Activated naive CD4-positive, alpha-beta T cell treated with anti-CD3 and anti-CD28 coated beads, Interleukin-2, amount 10 ng/mL, durations not matched to agents 5 hours and 36 hours (primary cell): ENCODE measurements around the gene CXorf65. TPM values are rescaled to one million over a fixed set of nuclear protein-coding genes. Genes with fewer than 3 reads are reported as not detected.

ENCODE experiments used
- total RNA-seq, 2 experiments: library from RNA; stranded (reverse); gene quantifications; one replicate each; pipeline ENCODE4 v1.2.3, GENCODE V29; 2021

Gene CXorf65
- total RNA-seq, result 10 to 100 TPM; 33.1 to 37.7 TPM

GRCh38 chrX:71106427-71106826, at the start of gene CXorf65:
CXorf65 (minus strand) TSS chrX:71106740; CDS start chrX:71106556, 184 bp downstream.

GRCh38 chrX:71144651-71145050, 38.1 kb upstream of the CXorf65 start, which contains the start of gene NLGN3:
NLGN3 (plus strand) TSS chrX:71144841; CDS start chrX:71147750, 2,909 bp downstream.

GRCh38 chrX:71118032-71118984, 11.8 kb upstream of the CXorf65 start, which contains the start of gene MED12:
MED12 (plus strand) TSS chrX:71118596; CDS start chrX:71118755, 159 bp downstream.

DNA sequence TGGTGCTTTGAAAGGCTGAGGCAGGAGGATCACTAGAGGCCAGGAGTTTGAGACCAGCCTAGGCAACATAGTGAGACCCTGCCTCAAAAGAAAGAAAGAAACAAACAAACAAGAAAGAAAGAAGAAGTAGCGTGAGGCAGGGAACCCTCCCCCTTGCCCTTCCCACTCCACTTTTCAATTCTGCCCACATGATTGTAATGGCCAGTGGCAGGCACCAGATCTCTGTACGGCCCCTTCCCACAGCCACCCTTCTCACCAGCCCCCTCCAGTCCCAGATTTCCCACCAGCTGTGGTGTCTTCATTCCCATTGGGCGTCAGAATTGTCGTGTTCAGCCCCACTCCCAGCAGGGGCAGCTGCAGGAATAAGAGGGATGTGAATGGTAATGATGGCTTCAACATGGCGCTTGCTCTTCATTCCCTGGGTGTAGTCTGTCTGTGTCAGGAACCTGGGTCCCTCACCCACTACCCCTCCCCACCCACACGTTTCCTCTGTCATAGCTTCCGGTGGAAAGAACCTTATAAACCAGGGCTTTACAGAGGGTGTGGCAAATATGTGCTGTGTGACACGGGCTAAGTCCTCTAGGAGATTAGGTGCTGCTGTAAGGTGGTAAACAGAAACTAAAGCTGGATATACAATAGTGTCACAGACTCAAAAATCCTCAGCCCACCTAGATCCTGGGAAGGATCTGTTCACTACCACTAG, 4.8 kb upstream of the CXorf65 start, which contains the start of gene IL2RG:
IL2RG (minus strand) TSS at position 437 of the 703 bp plus-strand sequence; CDS start at position 399, 38 bp downstream.

DNA sequence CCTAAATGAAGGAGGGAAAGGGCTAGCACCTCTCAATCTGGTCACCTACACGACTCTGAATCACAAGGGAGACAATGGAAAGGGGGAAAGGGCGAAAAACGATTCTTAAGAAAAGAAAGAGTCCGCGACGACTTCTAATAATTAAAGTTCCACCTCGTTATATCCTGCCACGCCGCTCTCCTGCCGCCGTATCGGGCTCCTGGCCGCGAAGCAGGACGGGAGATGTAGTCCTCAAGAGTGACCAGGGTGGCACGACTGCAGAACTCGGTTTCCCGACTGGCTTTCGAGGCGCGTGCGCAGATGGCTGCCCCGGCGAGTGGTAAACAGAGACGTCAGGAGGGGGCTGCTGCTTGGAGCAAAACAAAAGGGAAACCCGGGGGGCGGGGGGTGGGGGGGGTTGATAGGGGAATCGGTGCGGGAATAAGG, 11.0 kb downstream of the CXorf65 start, which contains the start of gene FOXO4:
FOXO4 (plus strand) TSS at position 297 of the 426 bp plus-strand sequence. CDS start 678 bp downstream, outside the sequence.

DNA sequence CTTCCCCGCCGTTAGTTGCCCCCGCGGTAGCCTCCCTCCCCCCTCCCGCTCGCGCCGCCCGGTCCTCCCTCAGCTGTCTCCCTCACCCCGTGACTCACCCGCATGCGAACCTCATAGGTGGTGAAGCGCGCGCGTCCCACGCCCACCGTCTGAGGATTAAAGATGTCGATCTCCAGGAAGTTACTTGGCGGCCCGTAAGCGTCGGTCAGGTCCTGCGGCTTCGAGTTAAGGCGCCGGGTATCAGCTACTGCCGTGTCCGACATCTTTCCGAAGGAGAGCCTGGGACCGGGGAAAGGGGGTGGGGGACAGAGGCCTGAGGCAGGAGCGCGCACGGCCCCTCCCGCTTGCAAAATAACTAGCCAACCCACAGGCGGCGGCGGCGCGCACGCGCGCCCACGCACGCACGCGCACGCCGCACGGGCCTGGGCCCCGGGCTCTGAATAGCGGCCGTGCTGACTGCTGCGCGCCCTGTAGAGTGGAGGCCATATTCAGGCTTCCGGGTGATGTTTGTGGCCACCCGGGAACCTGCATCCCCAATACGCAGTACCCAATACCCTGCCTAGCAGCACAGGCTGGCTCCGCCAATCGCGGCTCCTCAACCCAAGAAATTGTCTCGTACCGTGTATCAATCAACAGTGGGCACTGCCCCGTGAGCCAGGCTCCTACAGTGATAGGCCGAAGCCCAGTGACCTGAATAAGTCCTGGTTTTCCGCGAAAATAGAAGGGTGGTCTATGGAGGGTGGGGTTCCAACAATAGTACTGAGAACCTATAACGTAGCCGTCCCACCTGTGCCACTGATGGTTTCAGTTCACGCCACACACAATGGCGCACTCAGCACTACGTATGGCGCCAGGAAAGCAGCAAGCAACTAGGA, 38.3 kb downstream of the CXorf65 start, which contains the start of gene SNX12:
SNX12 (minus strand) TSS at position 291 of the 875 bp plus-strand sequence; CDS start at position 263, 28 bp downstream.

Other genes with a start within 250 kb of the CXorf65 start
- gene TEX11, start 198.0 kb downstream of the CXorf65 start, total RNA-seq, result not detected
- not detected for gene SLC7A3, start 175.6 kb downstream of the CXorf65 start, total RNA-seq
- gene SNX12, start 38.4 kb downstream of the CXorf65 start, total RNA-seq, result 10 to 100 TPM; 34.5 to 38.2 TPM
- 10 to 100 TPM; 15.8 to 16.8 TPM for gene FOXO4, start 10.9 kb downstream of the CXorf65 start, total RNA-seq
- 100 to 1,000 TPM; 498 to 518 TPM for gene IL2RG, start 4.8 kb upstream of the CXorf65 start, total RNA-seq
- gene MED12, start 11.9 kb upstream of the CXorf65 start, total RNA-seq, result 10 to 100 TPM; 56.5 to 57.2 TPM
- 1 to 10 TPM; 1.3 to 1.4 TPM for gene NLGN3, start 38.1 kb upstream of the CXorf65 start, total RNA-seq
- not detected for gene GJB1, start 116.5 kb upstream of the CXorf65 start, total RNA-seq
- 10 to 100 TPM; 28.3 to 31.3 TPM for gene ZMYM3, start 147.4 kb upstream of the CXorf65 start, total RNA-seq
- gene NONO, start 176.9 kb upstream of the CXorf65 start, total RNA-seq, result 100 to 1,000 TPM; 412 to 423 TPM
- 1 to 10 TPM; 3.9 to 4.5 TPM for gene ITGB1BP2, start 195.0 kb upstream of the CXorf65 start, total RNA-seq